GM21367 (cell line): ENCODE measurements around the gene ITPR2.
"Not testable (repeated sequence)": the region's sequence is repeated elsewhere in the genome, so short reads cannot be mapped to it uniquely, and the experiment has no call there.

Source experiments
- ATAC-seq: cut with Tn5 transposase; IDR thresholded peaks from one replicate; pipeline ENCODE4 v1.9.1; 2021; ENCODE audit not compliant: unreplicated experiment

Gene ITPR2

GRCh38 chr12:26473291-26473690 is 359.7 kb downstream of the ITPR2 start:
- peak; percentile 86 for ATAC-seq

GRCh38 chr12:26471560-26471959 is 361.4 kb downstream of the ITPR2 start:
- peak; percentile 83 for ATAC-seq

GRCh38 chr12:26469421-26470180 is 363.4 kb downstream of the ITPR2 start:
- ATAC-seq, result no peak

- ATAC-seq, result no peak
Measured at GRCh38 chr12:26467351-26467750, 365.6 kb downstream of the ITPR2 start.

- no peak for ATAC-seq
Measured at GRCh38 chr12:26466726-26467125, 366.3 kb downstream of the ITPR2 start.

GRCh38 chr12:26465419-26466097 is 367.4 kb downstream of the ITPR2 start:
- no peak for ATAC-seq

- ATAC-seq, result no peak
Measured at GRCh38 chr12:26461776-26462175, 371.2 kb downstream of the ITPR2 start.

- no peak for ATAC-seq
Measured at GRCh38 chr12:26460361-26460760, 372.6 kb downstream of the ITPR2 start.

GRCh38 chr12:26455936-26456574 is 376.9 kb downstream of the ITPR2 start:
- no peak for ATAC-seq

- ATAC-seq, result no peak
Measured at GRCh38 chr12:26453246-26453645, 379.7 kb downstream of the ITPR2 start.

- ATAC-seq, result no peak
Measured at GRCh38 chr12:26452511-26452910, 380.5 kb downstream of the ITPR2 start.

- ATAC-seq, result no peak
Measured at GRCh38 chr12:26451763-26452162, 381.2 kb downstream of the ITPR2 start.

GRCh38 chr12:26445909-26446308 is 387.1 kb downstream of the ITPR2 start:
- no peak for ATAC-seq

GRCh38 chr12:26443309-26443708 is 389.7 kb downstream of the ITPR2 start:
- no peak for ATAC-seq

- no peak for ATAC-seq
Measured at GRCh38 chr12:26441434-26441833, 391.6 kb downstream of the ITPR2 start.

GRCh38 chr12:26435069-26435404 is 398.0 kb downstream of the ITPR2 start:
- no peak for ATAC-seq

- ATAC-seq, result peak; percentile 55
Measured at GRCh38 chr12:26434299-26435068, 398.5 kb downstream of the ITPR2 start.

- ATAC-seq, result not testable (repeated sequence)
Measured at GRCh38 chr12:26433701-26434100, 399.3 kb downstream of the ITPR2 start.

GRCh38 chr12:26431211-26431610 is 401.8 kb downstream of the ITPR2 start:
- ATAC-seq, result no peak

GRCh38 chr12:26430596-26430995 is 402.4 kb downstream of the ITPR2 start:
- not testable (repeated sequence) for ATAC-seq

- no peak for ATAC-seq
Measured at GRCh38 chr12:26429070-26429691, 403.8 kb downstream of the ITPR2 start.
